ENCODE results near the gene BANP. TPM values are rescaled to one million over a fixed set of nuclear protein-coding genes. Genes with fewer than 3 reads are reported as not detected.

BANP gene
- total and polyA plus RNA-seq, 2 donors (not counting 1 experiment from before 2014, with no cell fraction given), result 9.3 to 31.0 TPM

DNA sequence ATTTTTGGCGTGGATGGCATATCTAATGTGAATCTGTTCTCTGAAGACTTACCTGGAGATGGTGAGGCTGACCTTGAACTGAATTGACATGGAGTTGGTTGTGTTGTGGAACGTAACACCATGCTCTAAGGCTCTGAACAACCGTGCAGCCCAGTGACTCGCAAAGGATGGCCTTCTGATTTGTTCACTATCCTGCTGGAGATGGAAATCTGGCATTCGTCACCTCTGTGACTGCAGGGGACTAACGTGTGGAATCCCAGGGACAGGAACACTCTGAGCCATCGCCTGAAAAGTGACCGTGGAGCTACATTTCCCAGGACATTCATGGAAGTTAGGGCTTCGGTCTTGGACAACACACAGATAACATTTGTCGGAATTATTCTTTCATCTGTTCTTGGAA is 61.1 kb downstream of the BANP start:
- Histone ChIP-seq H3K9me3 (ENCODE audit: control insufficient read depth, insufficient read depth, low read depth, low read length) (no peaks in the 10 kb centered on the region), H3K4me2 (ENCODE audit: extremely low read depth, insufficient read depth, low read length) (no peak overlapping the region), H3K4me3 (replicated peaks in 1 of 4; ENCODE audit: control extremely low read depth in 1 of 4, insufficient read depth in 1 of 4, low read depth in 3 of 4, low read length in 4 of 4) (no peak overlapping the region), H3K79me2 (ENCODE audit: control insufficient read depth, insufficient read depth, low read length) (no peaks in the 10 kb centered on the region), H3K36me3 (ENCODE audit: control insufficient read depth, insufficient read depth, low read length) (peaks cover 8% of the 10 kb centered on the region), H3K27ac (ENCODE audit: insufficient read depth, low read length) (no peak overlapping the region), H3K9ac (ENCODE audit: insufficient read depth, low read length) (no peak overlapping the region), H3K4me1 (ENCODE audit: control insufficient read depth, extremely low read depth, insufficient read depth, low read length) (peaks cover 14% of the 10 kb centered on the region), H4K20me1 (ENCODE audit: control insufficient read depth, extremely low read depth, insufficient read depth, low read length) (no peaks in the 10 kb centered on the region), H3K27me3 (ENCODE audit: control insufficient read depth, insufficient read depth, low read length) (no peaks in the 10 kb centered on the region), H2AFZ (ENCODE audit: low read length) (no peak overlapping the region)
- no peak for TF ChIP-seq CTCF (conservative IDR thresholded peaks at IDR 0.05 in 1 of 2, IDR thresholded peaks at IDR 0.05 in 1 of 2; ENCODE audit: low read depth in 1 of 2, low read length in 2 of 2)
- no peak for TF ChIP-seq EZH2 (IDR thresholded peaks at IDR 0.05; ENCODE audit: low read length, missing control alignments)
- DNase-seq (ENCODE audit: low read depth in 2 of 2), result no peak

DNA sequence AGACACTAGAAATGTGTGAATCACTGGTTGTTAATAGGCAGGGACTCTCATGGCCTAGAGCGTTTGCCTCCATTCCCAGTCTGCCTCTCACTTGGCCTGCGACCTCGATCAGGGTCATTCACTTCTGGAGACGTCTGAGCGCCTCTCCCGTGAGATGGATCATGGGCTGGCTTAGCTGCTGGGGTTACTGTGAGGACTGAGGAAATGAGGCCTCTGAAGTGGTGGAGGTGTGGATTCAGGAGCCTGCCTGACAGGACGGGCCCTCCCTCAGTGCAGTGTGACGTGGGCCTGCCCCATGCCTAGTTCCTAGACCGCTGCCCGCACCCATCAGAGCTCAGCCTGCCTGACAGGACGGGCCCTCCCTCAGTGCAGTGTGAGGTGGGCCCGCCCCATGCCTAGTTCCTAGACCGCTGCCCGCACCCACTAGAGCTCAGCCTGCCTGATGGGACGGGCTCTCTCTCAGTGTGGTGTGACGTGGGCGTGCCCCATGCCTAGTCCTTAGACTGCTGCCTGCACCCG is 61.9 kb downstream of the BANP start:
- Histone ChIP-seq H3K9ac (ENCODE audit: insufficient read depth, low read length) (no peak overlapping the region), H3K36me3 (ENCODE audit: control insufficient read depth, insufficient read depth, low read length) (peaks cover 6% of the 10 kb centered on the region), H3K27ac (ENCODE audit: insufficient read depth, low read length) (no peak overlapping the region), H4K20me1 (ENCODE audit: control insufficient read depth, extremely low read depth, insufficient read depth, low read length) (no peaks in the 10 kb centered on the region), H3K27me3 (ENCODE audit: control insufficient read depth, insufficient read depth, low read length) (no peaks in the 10 kb centered on the region), H3K4me1 (ENCODE audit: control insufficient read depth, extremely low read depth, insufficient read depth, low read length) (peaks cover 14% of the 10 kb centered on the region), H3K4me2 (ENCODE audit: extremely low read depth, insufficient read depth, low read length) (no peak overlapping the region), H3K4me3 (replicated peaks in 1 of 4; ENCODE audit: control extremely low read depth in 1 of 4, insufficient read depth in 1 of 4, low read depth in 3 of 4, low read length in 4 of 4) (no peak overlapping the region), H3K9me3 (ENCODE audit: control insufficient read depth, insufficient read depth, low read depth, low read length) (no peaks in the 10 kb centered on the region), H3K79me2 (ENCODE audit: control insufficient read depth, insufficient read depth, low read length) (no peaks in the 10 kb centered on the region), H2AFZ (ENCODE audit: low read length) (no peak overlapping the region)
- TF ChIP-seq CTCF (conservative IDR thresholded peaks at IDR 0.05 in 1 of 2, IDR thresholded peaks at IDR 0.05 in 1 of 2; ENCODE audit: low read depth in 1 of 2, low read length in 2 of 2) (no peak), EZH2 (IDR thresholded peaks at IDR 0.05; ENCODE audit: low read length, missing control alignments) (no peak)
- DNase-seq (ENCODE audit: low read depth in 2 of 2), result peak in 1 of 2 donors; percentile 14

GRCh38 chr16:88013766-88014251 is 62.6 kb downstream of the BANP start:
- peak overlapping the region; percentile 51 for H3K4me2 ChIP-seq (ENCODE audit: extremely low read depth, insufficient read depth, low read length)
- TF ChIP-seq CTCF (conservative IDR thresholded peaks at IDR 0.05 in 1 of 2, IDR thresholded peaks at IDR 0.05 in 1 of 2; ENCODE audit: low read depth in 1 of 2, low read length in 2 of 2), result no peak
- no peak overlapping the region for H3K4me3 ChIP-seq (replicated peaks in 1 of 4; ENCODE audit: control extremely low read depth in 1 of 4, insufficient read depth in 1 of 4, low read depth in 3 of 4, low read length in 4 of 4)
- H4K20me1 ChIP-seq (ENCODE audit: control insufficient read depth, extremely low read depth, insufficient read depth, low read length), result no peaks in the 10 kb centered on the region
- no peaks in the 10 kb centered on the region for H3K27me3 ChIP-seq (ENCODE audit: control insufficient read depth, insufficient read depth, low read length)
- no peak overlapping the region for H2AFZ ChIP-seq (ENCODE audit: low read length)
- DNase-seq (ENCODE audit: low read depth in 2 of 2), result no peak
- peak overlapping the region; percentile 43 for H3K27ac ChIP-seq (ENCODE audit: insufficient read depth, low read length)
- peaks cover 8% of the 10 kb centered on the region for H3K36me3 ChIP-seq (ENCODE audit: control insufficient read depth, insufficient read depth, low read length)
- no peaks in the 10 kb centered on the region for H3K79me2 ChIP-seq (ENCODE audit: control insufficient read depth, insufficient read depth, low read length)
- peak overlapping the region; percentile 16 for H3K9ac ChIP-seq (ENCODE audit: insufficient read depth, low read length)
- H3K4me1 ChIP-seq (ENCODE audit: control insufficient read depth, extremely low read depth, insufficient read depth, low read length), result peaks cover 14% of the 10 kb centered on the region
- H3K9me3 ChIP-seq (ENCODE audit: control insufficient read depth, insufficient read depth, low read depth, low read length), result no peaks in the 10 kb centered on the region

Data from fibroblast of lung (primary cell).